GM23338 (cell line): Measurements from ENCODE around the gene ITGB2. TPM values are rescaled to one million over a fixed set of nuclear protein-coding genes. Genes with fewer than 3 reads are reported as not detected.

ENCODE experiments used
- ATAC-seq: fragments of 200-7000 bp; cut with Tn5 transposase; 3 replicates; pipeline ENCODE4 v1.9.1; 2020
- DNase-seq: peaks from one replicate; pipeline ENCODE4 v3.0.0-alpha.2; 2015; ENCODE audit warnings: low spot score
- H2AFZ ChIP-seq: fragments of 200-600 bp; sonication (generic); 2 replicates; pipeline ENCODE4 v1.8.0; 2016; ENCODE audit warnings: antibody characterized with exemption, mild to moderate bottlenecking, moderate library complexity
- H3F3A ChIP-seq: fragments of 200-600 bp; sonication (generic); replicated peaks from 2 replicates; pipeline ENCODE4 v1.8.0; 2017; ENCODE audit warnings: antibody characterized with exemption, mixed run types, low read depth
- H3K27ac ChIP-seq: fragments of 200-600 bp; sonication (generic); 2 replicates; pipeline ENCODE4 v1.6.1; 2016; ENCODE audit warnings: low read depth
- H3K27me3 ChIP-seq: fragments of 200-600 bp; sonication (generic); 2 replicates; pipeline ENCODE4 v1.8.0; 2016; ENCODE audit warnings: mild to moderate bottlenecking, mixed run types, moderate library complexity; ENCODE audit not compliant: insufficient read depth
- H3K36me3 ChIP-seq: fragments of 200-600 bp; sonication (generic); 2 replicates; pipeline ENCODE4 v1.8.0; 2016; ENCODE audit warnings: mild to moderate bottlenecking; ENCODE audit not compliant: insufficient read depth
- H3K4me1 ChIP-seq: fragments of 200-600 bp; sonication (generic); 2 replicates; pipeline ENCODE4 v1.8.0; 2016; ENCODE audit warnings: mild to moderate bottlenecking, moderate library complexity; ENCODE audit not compliant: insufficient read depth
- H3K4me2 ChIP-seq: fragments of 200-600 bp; sonication (generic); 2 replicates; pipeline ENCODE4 v1.7.1; 2017; ENCODE audit warnings: mixed run types
- H3K4me3 ChIP-seq: fragments of 200-600 bp; sonication (generic); 2 replicates; pipeline ENCODE4 v1.6.1; 2016; ENCODE audit warnings: mixed run types
- H3K79me2 ChIP-seq: fragments of 200-600 bp; sonication (generic); replicated peaks from 2 replicates; pipeline ENCODE4 v1.8.0; 2017; ENCODE audit warnings: mild to moderate bottlenecking; ENCODE audit not compliant: insufficient read depth
- H3K9me2 ChIP-seq: fragments of 200-600 bp; sonication (generic); 2 replicates; pipeline ENCODE4 v1.8.0; 2017; ENCODE audit not compliant: insufficient read depth
- H4K20me1 ChIP-seq: fragments of 200-600 bp; sonication (generic); replicated peaks from 2 replicates; pipeline ENCODE4 v1.8.0; 2017; ENCODE audit warnings: mild to moderate bottlenecking; ENCODE audit not compliant: insufficient read depth
- H3K27ac Mint-ChIP-seq: 2 replicates; pipeline ENCODE4 v1.8.0; 2020; ENCODE audit warnings: inconsistent platforms, mild to moderate bottlenecking, moderate library complexity, mixed read lengths
- H3K27me3 Mint-ChIP-seq: 3 replicates; pipeline ENCODE4 v1.8.0; 2022; ENCODE audit warnings: low read depth, mild to moderate bottlenecking, moderate library complexity, mixed read lengths, inconsistent platforms; ENCODE audit not compliant: insufficient read depth, poor library complexity
- H3K36me3 Mint-ChIP-seq: 3 replicates; pipeline ENCODE4 v1.8.0; 2021; ENCODE audit warnings: low read depth, mild to moderate bottlenecking, inconsistent platforms, moderate library complexity, mixed read lengths
- H3K4me1 Mint-ChIP-seq: 3 replicates; pipeline ENCODE4 v1.8.0; 2020; ENCODE audit warnings: mild to moderate bottlenecking, inconsistent platforms, mixed read lengths
- H3K4me3 Mint-ChIP-seq: 3 replicates; pipeline ENCODE4 v1.8.0; 2021; ENCODE audit warnings: moderate library complexity, mild to moderate bottlenecking, inconsistent platforms, mixed read lengths
- H3K9me3 Mint-ChIP-seq: 3 replicates; pipeline ENCODE4 v1.8.0; 2020; ENCODE audit warnings: moderate library complexity, mild to moderate bottlenecking, inconsistent platforms, mixed read lengths
- CREB1 ChIP-seq: fragments of 250-450 bp; sonication (Bioruptor Pico); IDR thresholded peaks from 2 replicates; pipeline ENCODE4 v1.5.0; 2020; ENCODE audit warnings: low read depth, mild to moderate bottlenecking, moderate library complexity
- CTCF ChIP-seq, 2 experiments: fragments of 200-600 bp in 1 of 2; sonication (generic) in 1 of 2; conservative IDR thresholded peaks; 2 replicates each; pipeline versions ENCODE4 v1.5.1 to v1.6.1; 2016 to 2017; ENCODE audit warnings: antibody characterized with exemption in 2 of 2, low read depth in 2 of 2, mild to moderate bottlenecking in 2 of 2, moderate library complexity in 1 of 2
- ETS1 ChIP-seq: IDR thresholded peaks from 2 replicates; pipeline ENCODE4 v1.6.1; 2016; ENCODE audit warnings: antibody characterized with exemption
- EZH2 ChIP-seq: fragments of 200-600 bp; sonication (generic); IDR thresholded peaks from one replicate; pipeline ENCODE4 v1.8.0; 2017; ENCODE audit warnings: antibody characterized with exemption, mild to moderate bottlenecking, low read depth; ENCODE audit not compliant: unreplicated experiment
- EZH2phosphoT487 ChIP-seq: fragments of 200-600 bp; sonication (generic); IDR thresholded peaks from one replicate; pipeline ENCODE4 v1.8.1; 2018; ENCODE audit warnings: antibody characterized with exemption; ENCODE audit not compliant: unreplicated experiment
- JUNB ChIP-seq: IDR thresholded peaks from one replicate; pipeline ENCODE4 v1.6.1; 2016; ENCODE audit warnings: antibody characterized with exemption; ENCODE audit not compliant: unreplicated experiment
- NANOG ChIP-seq: IDR thresholded peaks from 2 replicates; pipeline ENCODE4 v1.6.1; 2016; ENCODE audit warnings: antibody characterized with exemption, borderline replicate concordance
- POLR2AphosphoS5 ChIP-seq: IDR thresholded peaks from 2 replicates; pipeline ENCODE4 v1.6.1; 2016; ENCODE audit warnings: antibody characterized with exemption, low read depth
- STAT1 ChIP-seq: IDR thresholded peaks from one replicate; pipeline ENCODE4 v1.6.1; 2016; ENCODE audit warnings: antibody characterized with exemption; ENCODE audit not compliant: unreplicated experiment
- ZNF114 ChIP-seq: fragments of 250-450 bp; sonication (Bioruptor Pico); IDR thresholded peaks from 2 replicates; pipeline ENCODE4 v1.5.0; 2020; ENCODE audit warnings: mild to moderate bottlenecking, moderate library complexity
- ZNF331 ChIP-seq: fragments of 250-450 bp; sonication (Bioruptor Pico); IDR thresholded peaks from 2 replicates; pipeline ENCODE4 v1.5.0; 2020; ENCODE audit warnings: low read depth, mild to moderate bottlenecking, moderate library complexity
- polyA plus RNA-seq: library from polyadenylated mRNA; unstranded; fragments of >200 nt; fragmentation: Nextera tagmentation; extraction: Ambion mirVana; gene quantifications from 2 replicates; pipeline ENCODE4 v1.2.1, GENCODE V29; 2016
- total RNA-seq: library from RNA; depleted of rRNA; stranded (reverse); fragments of >200 nt; shearing (Covaris generic); gene quantifications from 2 replicates; pipeline ENCODE4 v1.2.3, GENCODE V29; 2014
- TF ChIP-seq, protein P1 (sequence below): IDR thresholded peaks from one replicate; pipeline ENCODE4 v1.6.1; 2018; ENCODE audit warnings: antibody characterized with exemption; ENCODE audit not compliant: unreplicated experiment
- TF ChIP-seq, protein P2 (sequence below): fragments of 250-450 bp; sonication (Bioruptor Pico); IDR thresholded peaks from 2 replicates; pipeline ENCODE4 v1.5.0; 2020; ENCODE audit warnings: mild to moderate bottlenecking, moderate library complexity

ITGB2 gene
- total and polyA plus RNA-seq, 2 experiments from 2014 or later = 0.44 to 0.63 TPM

DNA sequence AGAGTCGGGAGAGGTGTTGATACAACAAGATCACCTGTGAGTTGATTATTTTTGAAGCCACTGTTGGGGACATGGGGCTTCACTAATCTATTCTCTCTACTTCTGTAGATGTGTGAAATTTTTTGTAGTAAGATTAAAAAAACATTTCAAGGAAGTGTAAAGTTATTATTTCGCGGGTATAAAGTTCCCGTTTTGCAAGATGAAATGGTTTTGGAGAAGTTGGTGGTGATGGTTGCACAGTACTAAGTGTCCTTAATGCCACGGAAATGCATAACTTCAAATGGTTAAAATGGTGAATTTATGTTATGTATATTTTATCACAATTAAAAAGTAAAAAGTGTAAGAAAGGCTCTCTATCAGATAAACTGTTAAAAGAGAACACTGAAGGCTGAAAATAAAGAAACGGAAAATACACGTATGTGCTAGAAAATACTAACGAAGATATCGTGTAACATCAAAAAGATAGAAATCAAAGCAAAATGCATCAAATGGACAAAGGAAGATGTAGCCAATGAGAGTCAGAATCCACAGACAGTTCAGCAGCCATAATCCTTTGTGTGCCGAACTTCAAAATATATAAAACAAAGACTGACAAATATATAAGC is 2.9 kb upstream of the ITGB2 start:
- H3K9me2 ChIP-seq = no peaks in the 10 kb centered on the region
- H4K20me1 ChIP-seq = no peaks in the 10 kb centered on the region
- H3K27ac Mint-ChIP-seq = no peak overlapping the region
- TF ChIP-seq EZH2 (no peak), POLR2AphosphoS5 (no peak), EZH2phosphoT487 (no peak), NANOG (no peak), JUNB (no peak), CTCF (conservative IDR thresholded peaks at IDR 0.05; ENCODE audit: low read depth in 2 of 2) (no peak), ZNF114 (CRISPR knock-in tag) (no peak), CREB1 (no peak), STAT1 (no peak), ZNF331 (CRISPR knock-in tag) (no peak), ETS1 (no peak)
- TF ChIP-seq, protein P1, sequence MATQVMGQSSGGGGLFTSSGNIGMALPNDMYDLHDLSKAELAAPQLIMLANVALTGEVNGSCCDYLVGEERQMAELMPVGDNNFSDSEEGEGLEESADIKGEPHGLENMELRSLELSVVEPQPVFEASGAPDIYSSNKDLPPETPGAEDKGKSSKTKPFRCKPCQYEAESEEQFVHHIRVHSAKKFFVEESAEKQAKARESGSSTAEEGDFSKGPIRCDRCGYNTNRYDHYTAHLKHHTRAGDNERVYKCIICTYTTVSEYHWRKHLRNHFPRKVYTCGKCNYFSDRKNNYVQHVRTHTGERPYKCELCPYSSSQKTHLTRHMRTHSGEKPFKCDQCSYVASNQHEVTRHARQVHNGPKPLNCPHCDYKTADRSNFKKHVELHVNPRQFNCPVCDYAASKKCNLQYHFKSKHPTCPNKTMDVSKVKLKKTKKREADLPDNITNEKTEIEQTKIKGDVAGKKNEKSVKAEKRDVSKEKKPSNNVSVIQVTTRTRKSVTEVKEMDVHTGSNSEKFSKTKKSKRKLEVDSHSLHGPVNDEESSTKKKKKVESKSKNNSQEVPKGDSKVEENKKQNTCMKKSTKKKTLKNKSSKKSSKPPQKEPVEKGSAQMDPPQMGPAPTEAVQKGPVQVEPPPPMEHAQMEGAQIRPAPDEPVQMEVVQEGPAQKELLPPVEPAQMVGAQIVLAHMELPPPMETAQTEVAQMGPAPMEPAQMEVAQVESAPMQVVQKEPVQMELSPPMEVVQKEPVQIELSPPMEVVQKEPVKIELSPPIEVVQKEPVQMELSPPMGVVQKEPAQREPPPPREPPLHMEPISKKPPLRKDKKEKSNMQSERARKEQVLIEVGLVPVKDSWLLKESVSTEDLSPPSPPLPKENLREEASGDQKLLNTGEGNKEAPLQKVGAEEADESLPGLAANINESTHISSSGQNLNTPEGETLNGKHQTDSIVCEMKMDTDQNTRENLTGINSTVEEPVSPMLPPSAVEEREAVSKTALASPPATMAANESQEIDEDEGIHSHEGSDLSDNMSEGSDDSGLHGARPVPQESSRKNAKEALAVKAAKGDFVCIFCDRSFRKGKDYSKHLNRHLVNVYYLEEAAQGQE = no peak
- TF ChIP-seq, protein P2, sequence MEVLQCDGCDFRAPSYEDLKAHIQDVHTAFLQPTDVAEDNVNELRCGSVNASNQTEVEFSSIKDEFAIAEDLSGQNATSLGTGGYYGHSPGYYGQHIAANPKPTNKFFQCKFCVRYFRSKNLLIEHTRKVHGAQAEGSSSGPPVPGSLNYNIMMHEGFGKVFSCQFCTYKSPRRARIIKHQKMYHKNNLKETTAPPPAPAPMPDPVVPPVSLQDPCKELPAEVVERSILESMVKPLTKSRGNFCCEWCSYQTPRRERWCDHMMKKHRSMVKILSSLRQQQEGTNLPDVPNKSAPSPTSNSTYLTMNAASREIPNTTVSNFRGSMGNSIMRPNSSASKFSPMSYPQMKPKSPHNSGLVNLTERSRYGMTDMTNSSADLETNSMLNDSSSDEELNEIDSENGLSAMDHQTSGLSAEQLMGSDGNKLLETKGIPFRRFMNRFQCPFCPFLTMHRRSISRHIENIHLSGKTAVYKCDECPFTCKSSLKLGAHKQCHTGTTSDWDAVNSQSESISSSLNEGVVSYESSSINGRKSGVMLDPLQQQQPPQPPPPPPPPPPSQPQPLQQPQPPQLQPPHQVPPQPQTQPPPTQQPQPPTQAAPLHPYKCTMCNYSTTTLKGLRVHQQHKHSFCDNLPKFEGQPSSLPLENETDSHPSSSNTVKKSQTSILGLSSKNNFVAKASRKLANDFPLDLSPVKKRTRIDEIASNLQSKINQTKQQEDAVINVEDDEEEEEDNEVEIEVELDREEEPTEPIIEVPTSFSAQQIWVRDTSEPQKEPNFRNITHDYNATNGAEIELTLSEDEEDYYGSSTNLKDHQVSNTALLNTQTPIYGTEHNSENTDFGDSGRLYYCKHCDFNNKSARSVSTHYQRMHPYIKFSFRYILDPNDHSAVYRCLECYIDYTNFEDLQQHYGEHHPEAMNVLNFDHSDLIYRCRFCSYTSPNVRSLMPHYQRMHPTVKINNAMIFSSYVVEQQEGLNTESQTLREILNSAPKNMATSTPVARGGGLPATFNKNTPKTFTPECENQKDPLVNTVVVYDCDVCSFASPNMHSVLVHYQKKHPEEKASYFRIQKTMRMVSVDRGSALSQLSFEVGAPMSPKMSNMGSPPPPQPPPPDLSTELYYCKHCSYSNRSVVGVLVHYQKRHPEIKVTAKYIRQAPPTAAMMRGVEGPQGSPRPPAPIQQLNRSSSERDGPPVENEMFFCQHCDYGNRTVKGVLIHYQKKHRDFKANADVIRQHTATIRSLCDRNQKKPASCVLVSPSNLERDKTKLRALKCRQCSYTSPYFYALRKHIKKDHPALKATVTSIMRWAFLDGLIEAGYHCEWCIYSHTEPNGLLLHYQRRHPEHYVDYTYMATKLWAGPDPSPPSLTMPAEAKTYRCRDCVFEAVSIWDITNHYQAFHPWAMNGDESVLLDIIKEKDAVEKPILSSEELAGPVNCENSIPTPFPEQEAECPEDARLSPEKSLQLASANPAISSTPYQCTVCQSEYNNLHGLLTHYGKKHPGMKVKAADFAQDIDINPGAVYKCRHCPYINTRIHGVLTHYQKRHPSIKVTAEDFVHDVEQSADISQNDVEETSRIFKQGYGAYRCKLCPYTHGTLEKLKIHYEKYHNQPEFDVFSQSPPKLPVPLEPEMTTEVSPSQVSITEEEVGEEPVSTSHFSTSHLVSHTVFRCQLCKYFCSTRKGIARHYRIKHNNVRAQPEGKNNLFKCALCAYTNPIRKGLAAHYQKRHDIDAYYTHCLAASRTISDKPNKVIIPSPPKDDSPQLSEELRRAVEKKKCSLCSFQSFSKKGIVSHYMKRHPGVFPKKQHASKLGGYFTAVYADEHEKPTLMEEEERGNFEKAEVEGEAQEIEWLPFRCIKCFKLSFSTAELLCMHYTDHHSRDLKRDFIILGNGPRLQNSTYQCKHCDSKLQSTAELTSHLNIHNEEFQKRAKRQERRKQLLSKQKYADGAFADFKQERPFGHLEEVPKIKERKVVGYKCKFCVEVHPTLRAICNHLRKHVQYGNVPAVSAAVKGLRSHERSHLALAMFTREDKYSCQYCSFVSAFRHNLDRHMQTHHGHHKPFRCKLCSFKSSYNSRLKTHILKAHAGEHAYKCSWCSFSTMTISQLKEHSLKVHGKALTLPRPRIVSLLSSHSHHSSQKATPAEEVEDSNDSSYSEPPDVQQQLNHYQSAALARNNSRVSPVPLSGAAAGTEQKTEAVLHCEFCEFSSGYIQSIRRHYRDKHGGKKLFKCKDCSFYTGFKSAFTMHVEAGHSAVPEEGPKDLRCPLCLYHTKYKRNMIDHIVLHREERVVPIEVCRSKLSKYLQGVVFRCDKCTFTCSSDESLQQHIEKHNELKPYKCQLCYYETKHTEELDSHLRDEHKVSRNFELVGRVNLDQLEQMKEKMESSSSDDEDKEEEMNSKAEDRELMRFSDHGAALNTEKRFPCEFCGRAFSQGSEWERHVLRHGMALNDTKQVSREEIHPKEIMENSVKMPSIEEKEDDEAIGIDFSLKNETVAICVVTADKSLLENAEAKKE (CRISPR knock-in tag) = no peak
- no peak overlapping the region for H2AFZ ChIP-seq
- DNase-seq = no peak
- peaks cover 20% of the 10 kb centered on the region for H3K4me1 ChIP-seq
- ATAC-seq = no peak
- no peaks in the 10 kb centered on the region for H3K79me2 ChIP-seq
- no peaks in the 10 kb centered on the region for H3K9me3 Mint-ChIP-seq
- peaks cover 92% of the 10 kb centered on the region for H3K27me3 Mint-ChIP-seq
- H3K4me3 ChIP-seq = no peak overlapping the region
- H3F3A ChIP-seq = 0 out of 2 replicates have a peak, but pooled peaks cover 4% of the 10 kb centered on the region
- no peak overlapping the region for H3K4me3 Mint-ChIP-seq
- no peak overlapping the region for H3K4me2 ChIP-seq
- H3K27me3 ChIP-seq = peaks cover 96% of the 10 kb centered on the region
- H3K27ac ChIP-seq = no peak overlapping the region
- no peaks in the 10 kb centered on the region for H3K36me3 Mint-ChIP-seq
- no peaks in the 10 kb centered on the region for H3K36me3 ChIP-seq
- peaks cover 35% of the 10 kb centered on the region for H3K4me1 Mint-ChIP-seq
